ENCODE data around the gene TBC1D19. TPM values are rescaled to one million over a fixed set of nuclear protein-coding genes. Genes with fewer than 3 reads are reported as not detected.

Gene TBC1D19
- total RNA-seq, 2 donors from 2014 or later = 7.3 to 9.1 TPM

DNA sequence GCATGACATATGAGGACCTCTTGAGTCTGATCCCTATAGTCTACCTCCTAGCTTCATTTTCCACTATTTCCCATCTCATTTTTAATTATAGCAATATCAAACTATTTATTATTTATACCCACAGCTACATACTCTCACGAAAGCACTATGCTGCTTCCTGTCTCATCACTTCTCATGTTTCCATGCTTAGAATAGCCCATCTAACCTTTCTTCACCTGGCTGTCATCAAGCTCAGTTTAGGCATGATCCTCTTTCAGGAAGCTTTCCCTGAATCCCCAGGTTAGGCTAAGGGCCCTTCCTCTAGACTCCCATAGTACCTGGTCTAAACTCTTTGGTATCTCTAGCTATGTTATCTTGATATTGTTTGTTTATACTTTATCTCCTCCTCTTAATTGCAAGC, 137.8 kb downstream of the TBC1D19 start:
- intact Hi-C loops (cut with DNase I) = loop anchor here in 1 of 2 donors (10.0 kb wide), 1 partner anchor 267 kb away; no protein-coding TSS in a partner anchor
- no peak for ATAC-seq
- no peak for DNase-seq

DNA sequence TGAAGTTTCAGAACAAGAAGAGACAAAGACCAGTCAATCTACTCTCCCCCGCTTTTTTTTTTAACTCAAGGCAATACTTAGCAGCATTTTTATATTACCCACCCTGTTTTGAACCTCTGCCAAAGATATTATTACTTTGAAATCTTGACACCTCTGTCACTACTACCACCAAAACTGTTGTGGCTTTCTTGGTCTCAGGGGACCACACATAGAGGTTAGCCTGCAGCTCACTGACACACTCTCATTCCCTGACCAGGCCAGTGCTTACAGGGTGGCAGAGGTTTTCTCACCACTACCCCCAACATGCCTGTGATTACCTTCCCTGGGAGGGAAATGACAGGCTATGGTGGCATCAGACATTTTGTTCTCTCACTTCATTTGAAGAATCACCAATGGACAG, 139.3 kb downstream of the TBC1D19 start:
- intact Hi-C loops (cut with DNase I) = loop anchor here in 1 of 2 donors (10.0 kb wide), 1 partner anchor 268 kb away; no protein-coding TSS in a partner anchor
- no peak for ATAC-seq
- no peak for DNase-seq

- intact Hi-C loops (cut with DNase I) = loop anchor here in 1 of 2 donors (10.0 kb wide), 1 partner anchor 270 kb away; no protein-coding TSS in a partner anchor
- no peak for ATAC-seq
These were observed 140.7 kb downstream of the TBC1D19 start for GRCh38 chr4:26724534-26724933.

DNA sequence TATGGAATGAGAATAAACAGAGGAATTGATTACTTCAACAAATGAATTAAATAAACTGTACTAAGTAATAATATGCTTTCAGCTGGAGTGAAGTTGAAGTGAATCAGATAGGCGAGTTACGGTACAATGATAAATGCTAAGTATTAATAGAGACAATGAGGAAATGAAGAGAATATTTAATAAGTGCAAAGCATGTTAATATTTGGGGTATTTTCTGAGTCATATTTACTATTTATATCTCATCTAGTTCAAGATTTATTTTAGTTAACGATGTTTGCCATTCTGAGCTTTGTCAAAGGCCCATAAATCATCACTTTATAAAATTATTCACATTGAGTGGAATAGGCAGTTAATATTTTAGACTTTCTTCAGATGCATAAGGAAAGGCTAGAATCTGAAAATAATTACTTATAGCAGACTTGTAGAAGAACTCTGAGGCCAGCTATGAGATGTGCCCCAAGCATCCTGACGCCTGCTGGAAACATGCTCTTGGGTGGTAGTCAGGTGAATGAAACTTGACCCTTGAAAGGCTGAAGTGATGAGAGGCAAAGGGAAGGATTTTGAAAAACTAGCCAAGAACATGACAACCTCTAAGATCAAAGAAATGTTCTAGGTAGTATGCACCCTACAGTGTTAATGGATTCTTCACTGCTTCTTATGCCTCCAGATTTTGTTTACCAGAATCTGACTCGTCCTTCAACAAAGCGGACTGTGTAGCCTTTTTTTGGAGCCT, 142.9 kb downstream of the TBC1D19 start:
- intact Hi-C loops (cut with DNase I) = loop anchor here in 1 of 2 donors (10.0 kb wide), 1 partner anchor 272 kb away; no protein-coding TSS in a partner anchor
- ATAC-seq = peak in 1 of 2 donors; percentile 28
- no peak for DNase-seq

More at GRCh38 chr4:26724534-26724933, 140.7 kb downstream of the TBC1D19 start:
- DNase-seq = no peak

GRCh38 chr4:26727844-26728243, 144.0 kb downstream of the TBC1D19 start:
- ATAC-seq = no peak
- intact Hi-C loops (cut with DNase I) = loop anchor here in 1 of 2 donors (10.0 kb wide), 1 partner anchor 273 kb away; no protein-coding TSS in a partner anchor
- DNase-seq = no peak

- ATAC-seq = no peak
- no peak for DNase-seq
- intact Hi-C loops (cut with DNase I) = loop anchor here in 1 of 2 donors (10.0 kb wide), 1 partner anchor 274 kb away; no protein-coding TSS in a partner anchor
These were observed 145.1 kb downstream of the TBC1D19 start for GRCh38 chr4:26729027-26729426.

- no peak for DNase-seq
- intact Hi-C loops (cut with DNase I) = loop anchor here in 1 of 2 donors (10.0 kb wide), 1 partner anchor 275 kb away; no protein-coding TSS in a partner anchor
- ATAC-seq = no peak
These were observed 145.7 kb downstream of the TBC1D19 start for GRCh38 chr4:26729547-26729946.

- intact Hi-C loops (cut with DNase I) = no loop called here
- DNase-seq (no peak), ATAC-seq (peak in 1 of 2 donors; percentile 40)
These were observed 147.6 kb downstream of the TBC1D19 start for GRCh38 chr4:26731351-26732035.

DNA sequence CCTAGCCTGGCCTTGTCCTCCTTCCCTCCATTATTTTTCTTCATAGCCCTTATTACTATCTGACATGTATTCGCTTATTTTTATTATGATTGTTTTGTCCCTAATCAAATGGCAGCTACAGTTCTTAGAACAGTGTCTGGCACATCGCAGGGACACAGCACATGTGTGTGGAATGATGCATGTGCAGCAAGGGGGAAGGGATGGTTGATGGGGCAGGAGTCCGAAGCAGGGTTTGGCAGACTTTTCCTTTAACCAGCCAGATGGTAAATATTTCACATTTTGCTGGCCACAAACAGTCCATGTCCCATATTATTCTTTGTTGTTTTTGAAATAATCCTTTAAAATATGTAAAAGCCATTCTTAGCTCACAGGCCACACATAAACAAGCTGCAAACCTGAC, 148.5 kb downstream of the TBC1D19 start:
- ATAC-seq (no peak), DNase-seq (no peak)
- intact Hi-C loops (cut with DNase I) = no loop called here

GRCh38 chr4:26736621-26737020, 152.7 kb downstream of the TBC1D19 start:
- DNase-seq (no peak), ATAC-seq (no peak)
- intact Hi-C loops (cut with DNase I) = no loop called here

DNA sequence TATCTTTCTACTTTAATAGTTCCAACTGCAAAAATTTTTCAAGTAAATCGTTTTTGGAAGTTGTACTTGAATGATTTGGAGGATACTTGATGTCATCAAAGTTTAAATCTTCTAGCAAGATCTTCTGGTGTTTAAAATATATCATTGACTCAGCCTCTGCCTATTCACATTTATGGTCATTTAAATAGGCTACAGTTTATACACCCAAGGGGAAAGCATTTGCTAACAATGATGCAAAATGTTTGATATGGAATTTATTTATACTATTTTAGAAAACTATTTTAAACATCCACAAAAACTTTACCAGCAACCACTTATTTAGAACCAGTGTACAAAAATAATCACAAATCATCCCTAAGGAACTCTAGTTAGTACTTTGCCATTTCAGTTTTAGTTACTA, 153.5 kb downstream of the TBC1D19 start:
- ATAC-seq (no peak), DNase-seq (no peak)
- intact Hi-C loops (cut with DNase I) = no loop called here

- DNase-seq (no peak), ATAC-seq (peak; percentile 34 to 71)
- intact Hi-C loops (cut with DNase I) = no loop called here
These were observed 157.6 kb downstream of the TBC1D19 start for GRCh38 chr4:26741491-26741871.

- ATAC-seq (no peak), DNase-seq (no peak)
- intact Hi-C loops (cut with DNase I) = no loop called here
These were observed 162.9 kb downstream of the TBC1D19 start for GRCh38 chr4:26746802-26747213.

DNA sequence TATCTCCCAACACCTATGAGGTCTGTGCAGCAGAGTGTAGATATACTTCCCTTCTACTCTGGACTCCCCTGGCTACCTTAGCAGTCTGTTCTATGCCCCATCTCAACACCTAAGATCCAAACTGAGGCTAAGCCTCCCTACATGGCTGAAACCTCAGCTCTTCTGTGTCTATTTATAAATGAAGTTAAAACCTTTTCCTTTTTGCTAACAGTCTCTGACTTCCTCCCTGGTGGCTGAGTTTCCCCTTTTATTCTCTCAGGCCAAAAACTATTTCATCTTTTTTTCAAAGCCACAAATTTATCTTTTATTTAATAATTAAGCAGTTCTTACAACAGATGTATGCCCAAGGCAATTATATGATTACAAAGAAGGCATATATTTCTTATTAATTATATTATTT, 164.9 kb downstream of the TBC1D19 start:
- no peak for DNase-seq
- no peak for ATAC-seq
- intact Hi-C loops (cut with DNase I) = no loop called here

DNA sequence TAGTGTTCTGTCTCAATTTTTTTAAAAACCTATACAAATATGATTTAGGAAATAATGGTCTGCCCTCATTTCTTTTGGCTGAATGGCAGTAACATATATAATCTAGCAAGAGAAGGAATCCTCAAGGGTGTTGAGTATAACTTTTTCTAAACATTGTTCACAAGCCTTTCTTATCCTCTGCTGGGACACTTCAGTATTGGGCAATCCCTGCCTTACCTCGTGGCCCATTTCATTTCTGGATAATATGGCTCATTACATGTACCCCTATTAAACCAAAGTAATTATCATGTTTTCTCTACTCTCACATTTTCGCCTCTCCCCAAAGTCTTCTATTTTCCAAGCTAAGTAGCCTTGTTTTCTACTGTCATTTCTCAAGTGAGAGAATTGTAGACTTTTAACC, 166.0 kb downstream of the TBC1D19 start:
- DNase-seq = no peak
- intact Hi-C loops (cut with DNase I) = loop anchor here in 1 of 2 donors (10.0 kb wide), 1 partner anchor 115 kb away; the partner anchor contains the start of gene STIM2
- no peak for ATAC-seq

DNA sequence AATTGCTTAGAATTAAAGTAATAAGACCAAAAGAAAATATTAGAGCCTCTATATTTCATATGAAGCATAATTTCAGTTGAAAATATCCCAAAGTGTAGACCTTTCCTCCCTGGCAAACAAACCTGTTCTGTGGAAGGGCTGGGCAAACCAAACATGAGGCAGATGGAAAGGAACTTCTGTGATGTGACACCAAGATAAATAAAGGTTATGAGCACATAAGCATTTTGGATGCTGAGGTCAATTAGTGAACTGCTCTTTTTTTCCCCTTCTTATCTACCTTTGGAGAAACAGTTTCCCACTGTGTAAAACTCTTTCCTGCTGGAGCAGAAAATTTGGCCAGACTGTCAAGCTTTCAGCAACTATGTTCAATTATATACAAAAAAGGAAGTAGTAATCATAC, 167.1 kb downstream of the TBC1D19 start:
- no peak for DNase-seq
- intact Hi-C loops (cut with DNase I) = loop anchor here in 1 of 2 donors (10.0 kb wide), 1 partner anchor 114 kb away; the partner anchor contains the start of gene STIM2
- ATAC-seq = no peak

GRCh38 chr4:26751838-26752237, 168.0 kb downstream of the TBC1D19 start:
- intact Hi-C loops (cut with DNase I) = loop anchor here in 1 of 2 donors (10.0 kb wide), 1 partner anchor 113 kb away; the partner anchor contains the start of gene STIM2

DNA sequence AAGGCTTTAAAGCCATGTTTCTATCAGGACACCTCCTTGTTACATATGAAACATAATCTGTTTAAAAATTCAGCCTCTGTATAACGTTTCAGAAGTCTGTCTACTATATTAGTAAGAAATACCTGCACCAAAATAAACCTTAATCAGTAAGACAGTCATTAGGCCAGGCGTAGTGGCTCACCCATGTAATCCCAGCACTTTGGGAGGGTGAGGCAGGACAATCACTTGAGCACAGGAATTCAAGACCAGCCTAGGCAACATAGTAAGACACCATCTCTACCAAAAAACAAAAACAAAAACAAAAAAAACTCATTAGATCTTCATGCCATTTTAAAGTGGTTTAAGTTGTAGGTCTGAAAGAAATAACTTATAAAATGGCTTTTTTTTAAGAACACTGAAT, 169.3 kb downstream of the TBC1D19 start:
- DNase-seq (no peak), ATAC-seq (peak in 1 of 2 donors; percentile 62)
- intact Hi-C loops (cut with DNase I) = loop anchor here in 1 of 2 donors (10.0 kb wide), 1 partner anchor 112 kb away; the partner anchor contains the start of gene STIM2

More at GRCh38 chr4:26751838-26752237, 168.0 kb downstream of the TBC1D19 start:
- DNase-seq (no peak), ATAC-seq (no peak)

GRCh38 chr4:26753617-26754016, 169.7 kb downstream of the TBC1D19 start:
- peak; percentile 73 for DNase-seq
- peak; percentile 95 to 98 for ATAC-seq
- intact Hi-C loops (cut with DNase I) = loop anchor here in 1 of 2 donors (10.0 kb wide), 1 partner anchor 111 kb away; the partner anchor contains the start of gene STIM2

Data from left cardiac atrium (tissue), 4 donors.